K562 (cell line): Measurements from ENCODE around the gene CD4. TPM values are rescaled to one million over a fixed set of nuclear protein-coding genes. Genes with fewer than 3 reads are reported as not detected.
A peak's percentile ranks its signal among the peaks of the same experiment; 100 is the strongest.

Source experiments
- CAMTA2 ChIP-seq: fragments of 250-450 bp; sonication (Bioruptor Pico); conservative IDR thresholded peaks from 2 replicates; pipeline ENCODE4 v1.5.1; 2022
- EP400 ChIP-seq: fragments of 450-650 bp; IDR thresholded peaks from 2 replicates; pipeline ENCODE4 v1.6.1; 2017; ENCODE audit warnings: antibody characterized with exemption, mild to moderate bottlenecking, moderate library complexity
- ETV6 ChIP-seq, 3 experiments: fragments of 150-350 bp in 1 of 3; sonication (generic) in 1 of 3; formaldehyde crosslinking in 1 of 3; IDR thresholded peaks; 2 replicates each; pipeline versions ENCODE4 v1.6.1 to v1.8.0; 2014 to 2022; ENCODE audit warnings: borderline replicate concordance in 2 of 3, low read depth in 2 of 3, antibody characterized with exemption in 1 of 3, low read length in 1 of 3, mild to moderate bottlenecking in 1 of 3, missing genetic modification reagents in 1 of 3
- FIP1L1 ChIP-seq: fragments of 200-400 bp; formaldehyde crosslinking; IDR thresholded peaks from 2 replicates; pipeline ENCODE4 v1.6.1; 2018; ENCODE audit warnings: mild to moderate bottlenecking, low read depth, low read length; ENCODE audit not compliant: poor library complexity, severe bottlenecking
- HNRNPL ChIP-seq: fragments of 200-400 bp; formaldehyde crosslinking; IDR thresholded peaks from 2 replicates; pipeline ENCODE4 v1.6.1; 2017; ENCODE audit warnings: low read depth, mild to moderate bottlenecking, low read length
- KDM5B ChIP-seq: fragments of 200-600 bp; sonication (generic); IDR thresholded peaks from 2 replicates; pipeline ENCODE4 v1.6.1; 2012; ENCODE audit warnings: low read depth, mild to moderate bottlenecking, moderate library complexity, low read length, control low read depth, inconsistent platforms; ENCODE audit not compliant: insufficient replicate concordance
- KLF1 ChIP-seq: fragments of 450-650 bp; IDR thresholded peaks from 2 replicates; pipeline ENCODE4 v1.6.1; 2016; ENCODE audit warnings: missing genetic modification characterization, missing compliant biosample characterization
- MAZ ChIP-seq, 2 experiments: fragments of 450-650 bp in 1 of 2; sonication (generic) in 1 of 2; formaldehyde crosslinking; IDR thresholded peaks in 1 of 2; conservative IDR thresholded peaks in 1 of 2; 2 replicates each; pipeline versions ENCODE4 v1.4.0 to v1.5.0; 2020; ENCODE audit warnings: mild to moderate bottlenecking in 1 of 2, missing genetic modification reagents in 1 of 2
- SIN3A ChIP-seq, 2 experiments: fragments of 150-350 bp in 1 of 2; IDR thresholded peaks; 2 replicates each; pipeline ENCODE4 v1.6.1; 2011 to 2016; ENCODE audit warnings: borderline replicate concordance in 2 of 2, low read depth in 2 of 2, low read length in 2 of 2, mild to moderate bottlenecking in 2 of 2, moderate library complexity in 2 of 2; ENCODE audit not compliant: control insufficient read depth in 1 of 2
- ZNF324 ChIP-seq: fragments of 250-450 bp; sonication (Bioruptor Pico); IDR thresholded peaks from 2 replicates; pipeline ENCODE4 v1.4.0; 2020; ENCODE audit warnings: mild to moderate bottlenecking
- ZSCAN32 ChIP-seq: fragments of 450-650 bp; formaldehyde crosslinking; IDR thresholded peaks from 2 replicates; pipeline ENCODE4 v1.4.0; 2020; ENCODE audit warnings: mild to moderate bottlenecking, moderate library complexity
- polyA plus RNA-seq, 8 experiments: library from polyadenylated mRNA; depleted of rRNA in 4 of 8; stranded (reverse) in 5 of 8; unstranded in 3 of 8; fragments of >200 nt; fragmentation: Nextera tagmentation in 2 of 8; fragmentation: Illumina TruSeq in 1 of 8; extraction: Ambion mirVana in 2 of 8; extraction: Trizol in 1 of 8; gene quantifications; 2 replicates each; pipeline versions ENCODE4 v1.2.1 to v1.2.3, GENCODE V29; 2011 to 2014; ENCODE audit warnings: inconsistent platforms in 1 of 8, missing spikeins in 1 of 8
- total RNA-seq, 7 experiments: library from RNA; depleted of rRNA in 6 of 7; stranded (reverse); fragments of >200 nt in 6 of 7; fragmentation: Illumina TruSeq in 2 of 7; extraction: Trizol in 2 of 7; gene quantifications; 2 replicates each; pipeline versions ENCODE4 v1.2.1 to v1.2.3, GENCODE V29; 2011 to 2021; ENCODE audit warnings: low replicate concordance in 1 of 7
- TF ChIP-seq, protein P1 (sequence below): fragments of 450-650 bp; IDR thresholded peaks from 2 replicates; pipeline ENCODE4 v1.7.1; 2018; ENCODE audit warnings: mild to moderate bottlenecking, low read depth; ENCODE audit not compliant: partially characterized antibody
- TF ChIP-seq, protein P2 (sequence below): sonication (generic); formaldehyde crosslinking; IDR thresholded peaks from 2 replicates; pipeline ENCODE4 v1.8.0; 2022; ENCODE audit warnings: mild to moderate bottlenecking, missing genetic modification reagents

The CD4 gene
- total and polyA plus RNA-seq, 9 of the 15 experiments (the other 6 are each of a cell fraction or from before 2014, with no cell fraction given), result 0.06 to 0.27 (median 0.09) TPM; not detected in 5

DNA sequence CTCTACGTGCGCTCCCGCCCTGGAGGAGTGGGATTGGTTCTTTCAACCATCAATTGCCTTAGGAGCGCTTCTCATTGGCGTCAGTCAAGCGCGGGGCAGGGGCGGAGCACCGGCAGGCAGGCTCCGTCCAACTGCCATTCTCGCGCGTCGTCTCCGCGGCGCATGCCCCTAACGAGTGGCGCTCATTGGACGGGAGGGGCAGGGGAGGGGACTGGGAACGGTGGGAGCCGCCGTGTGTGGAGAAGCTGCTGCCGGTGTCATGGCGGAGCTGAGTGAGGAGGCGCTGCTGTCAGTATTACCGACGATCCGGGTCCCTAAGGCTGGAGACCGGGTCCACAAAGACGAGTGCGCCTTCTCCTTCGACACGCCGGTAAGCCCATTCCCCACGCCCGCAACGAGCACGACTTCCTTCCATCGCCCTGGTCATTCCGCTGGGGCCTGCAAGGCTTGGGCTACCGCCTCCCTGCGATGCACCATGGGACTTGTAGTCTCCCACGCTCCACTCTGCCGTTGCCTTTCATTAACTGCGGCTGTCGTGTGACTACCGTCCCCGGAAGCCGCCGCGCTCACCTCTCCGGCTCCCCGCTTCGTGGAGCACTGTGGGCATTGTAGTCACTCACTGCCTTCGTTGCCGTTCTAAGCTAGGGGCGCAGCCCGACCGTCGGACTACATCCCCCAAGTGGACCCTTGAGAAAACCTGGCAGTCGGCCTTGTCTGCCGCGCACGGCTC, 62.8 kb downstream of the CD4 start, which contains the start of gene USP5 (continued):
- TF ChIP-seq CAMTA2 (CRISPR knock-in tag) (no peak), FIP1L1 (no peak), MAZ (CRISPR knock-in tag; conservative IDR thresholded peaks at IDR 0.05 in 1 of 2, IDR thresholded peaks at IDR 0.05 in 1 of 2) (peak; percentile 66 to 98), KDM5B (peak; percentile 26), ETV6 (IDR thresholded peaks at IDR 0.05; ENCODE audit: borderline replicate concordance in 1 of 2, low read depth in 2 of 2, low read length in 1 of 2) (no peak), ETV6 (CRISPR knock-in tag; IDR thresholded peaks at IDR 0.05; ENCODE audit: borderline replicate concordance) (no peak), ZNF324 (CRISPR knock-in tag) (no peak), SIN3A (IDR thresholded peaks at IDR 0.05; ENCODE audit: borderline replicate concordance in 2 of 2, control insufficient read depth in 1 of 2, low read depth in 2 of 2, low read length in 2 of 2) (peak; percentile 45 to 76; a peak in 2 of 4 replicates), EP400 (peak; percentile 72), ZSCAN32 (CRISPR knock-in tag) (no peak), KLF1 (tag) (peak; percentile 72), HNRNPL (no peak)
- TF ChIP-seq, protein P1, sequence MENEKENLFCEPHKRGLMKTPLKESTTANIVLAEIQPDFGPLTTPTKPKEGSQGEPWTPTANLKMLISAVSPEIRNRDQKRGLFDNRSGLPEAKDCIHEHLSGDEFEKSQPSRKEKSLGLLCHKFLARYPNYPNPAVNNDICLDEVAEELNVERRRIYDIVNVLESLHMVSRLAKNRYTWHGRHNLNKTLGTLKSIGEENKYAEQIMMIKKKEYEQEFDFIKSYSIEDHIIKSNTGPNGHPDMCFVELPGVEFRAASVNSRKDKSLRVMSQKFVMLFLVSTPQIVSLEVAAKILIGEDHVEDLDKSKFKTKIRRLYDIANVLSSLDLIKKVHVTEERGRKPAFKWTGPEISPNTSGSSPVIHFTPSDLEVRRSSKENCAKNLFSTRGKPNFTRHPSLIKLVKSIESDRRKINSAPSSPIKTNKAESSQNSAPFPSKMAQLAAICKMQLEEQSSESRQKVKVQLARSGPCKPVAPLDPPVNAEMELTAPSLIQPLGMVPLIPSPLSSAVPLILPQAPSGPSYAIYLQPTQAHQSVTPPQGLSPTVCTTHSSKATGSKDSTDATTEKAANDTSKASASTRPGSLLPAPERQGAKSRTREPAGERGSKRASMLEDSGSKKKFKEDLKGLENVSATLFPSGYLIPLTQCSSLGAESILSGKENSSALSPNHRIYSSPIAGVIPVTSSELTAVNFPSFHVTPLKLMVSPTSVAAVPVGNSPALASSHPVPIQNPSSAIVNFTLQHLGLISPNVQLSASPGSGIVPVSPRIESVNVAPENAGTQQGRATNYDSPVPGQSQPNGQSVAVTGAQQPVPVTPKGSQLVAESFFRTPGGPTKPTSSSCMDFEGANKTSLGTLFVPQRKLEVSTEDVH, result no peak
- TF ChIP-seq, protein P2, sequence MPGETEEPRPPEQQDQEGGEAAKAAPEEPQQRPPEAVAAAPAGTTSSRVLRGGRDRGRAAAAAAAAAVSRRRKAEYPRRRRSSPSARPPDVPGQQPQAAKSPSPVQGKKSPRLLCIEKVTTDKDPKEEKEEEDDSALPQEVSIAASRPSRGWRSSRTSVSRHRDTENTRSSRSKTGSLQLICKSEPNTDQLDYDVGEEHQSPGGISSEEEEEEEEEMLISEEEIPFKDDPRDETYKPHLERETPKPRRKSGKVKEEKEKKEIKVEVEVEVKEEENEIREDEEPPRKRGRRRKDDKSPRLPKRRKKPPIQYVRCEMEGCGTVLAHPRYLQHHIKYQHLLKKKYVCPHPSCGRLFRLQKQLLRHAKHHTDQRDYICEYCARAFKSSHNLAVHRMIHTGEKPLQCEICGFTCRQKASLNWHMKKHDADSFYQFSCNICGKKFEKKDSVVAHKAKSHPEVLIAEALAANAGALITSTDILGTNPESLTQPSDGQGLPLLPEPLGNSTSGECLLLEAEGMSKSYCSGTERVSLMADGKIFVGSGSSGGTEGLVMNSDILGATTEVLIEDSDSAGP (CRISPR knock-in tag), result no peak
